Gastroesophageal sphincter (tissue), 4 donors: Measurements from ENCODE around the gene TMEM79. TPM values are rescaled to one million over a fixed set of nuclear protein-coding genes. Genes with fewer than 3 reads are reported as not detected.

ENCODE experiments used
- ATAC-seq: fragments of 150-250 bp; one replicate; pipeline ENCODE4 v1.9.1; 2016; ENCODE audit warnings: mild to moderate bottlenecking, moderate library complexity
- H3K27ac ChIP-seq, 4 donors: fragments of 200-600 bp; sonication (generic) in 3 of 4; 1 replicate in 3 of 4; 2 replicates in 1 of 4; pipeline ENCODE4 v1.5.1; 2016 to 2019
- H3K27me3 ChIP-seq: fragments of 200-600 bp; sonication (generic); one replicate; pipeline ENCODE4 v1.5.1; 2019
- H3K36me3 ChIP-seq, 2 donors: fragments of 200-600 bp; sonication (generic); one replicate each; pipeline ENCODE4 v1.5.1; 2019; ENCODE audit warnings: control low read depth in 1 of 2
- H3K4me1 ChIP-seq, 3 donors: fragments of 200-600 bp; sonication (generic); 1 replicate in 2 of 3; 2 replicates in 1 of 3; pipeline ENCODE4 v1.5.1; 2016 to 2019; ENCODE audit warnings: control low read depth in 2 of 3
- H3K4me3 ChIP-seq, 2 donors: fragments of 200-600 bp; sonication (generic); one replicate each; pipeline ENCODE4 v1.5.1; 2019; ENCODE audit warnings: mild to moderate bottlenecking in 1 of 2, moderate library complexity in 1 of 2
- H3K9me3 ChIP-seq, 3 donors: fragments of 200-600 bp; sonication (generic); one replicate each; pipeline ENCODE4 v1.5.1; 2017 to 2019; ENCODE audit warnings: control low read depth in 2 of 3
- EP300 ChIP-seq: sonication (generic); formaldehyde crosslinking; IDR thresholded peaks from one replicate; pipeline ENCODE4 v1.6.1; 2017; ENCODE audit warnings: antibody characterized with exemption, mild to moderate bottlenecking
- POLR2A ChIP-seq, 2 donors: fragments of 450-650 bp; IDR thresholded peaks; one replicate each; pipeline ENCODE4 v1.6.1; 2017; ENCODE audit warnings: antibody characterized with exemption in 2 of 2, mild to moderate bottlenecking in 2 of 2, moderate library complexity in 1 of 2
- POLR2AphosphoS5 ChIP-seq: sonication (generic); formaldehyde crosslinking; IDR thresholded peaks from one replicate; pipeline ENCODE4 v1.6.1; 2017; ENCODE audit warnings: antibody characterized with exemption
- WGBS, 2 donors: methylation state at CpG; one replicate each; pipeline ENCODE4 v1.1.5; 2018; ENCODE audit warnings: low coverage in 1 of 2; 5-methylcytosine and 5-hydroxymethylcytosine counted together
- total RNA-seq, 4 donors: library from RNA; depleted of rRNA; stranded (reverse); fragments of >200 nt; gene quantifications; one replicate each; pipeline ENCODE4 v1.1.0, GENCODE V29; 2016
- TF ChIP-seq, protein P1 (sequence below), 4 experiments: fragments of 200-600 bp in 2 of 4; fragments of 450-650 bp in 2 of 4; sonication (generic) in 1 of 4; IDR thresholded peaks; one replicate each; pipeline ENCODE4 v1.5.1; 2017 to 2019; ENCODE audit warnings: antibody characterized with exemption in 4 of 4, mild to moderate bottlenecking in 2 of 4, moderate library complexity in 2 of 4

TMEM79 gene
- total RNA-seq, 4 donors from 2014 or later = 1.6 to 4.7 (median 3.2) TPM

DNA sequence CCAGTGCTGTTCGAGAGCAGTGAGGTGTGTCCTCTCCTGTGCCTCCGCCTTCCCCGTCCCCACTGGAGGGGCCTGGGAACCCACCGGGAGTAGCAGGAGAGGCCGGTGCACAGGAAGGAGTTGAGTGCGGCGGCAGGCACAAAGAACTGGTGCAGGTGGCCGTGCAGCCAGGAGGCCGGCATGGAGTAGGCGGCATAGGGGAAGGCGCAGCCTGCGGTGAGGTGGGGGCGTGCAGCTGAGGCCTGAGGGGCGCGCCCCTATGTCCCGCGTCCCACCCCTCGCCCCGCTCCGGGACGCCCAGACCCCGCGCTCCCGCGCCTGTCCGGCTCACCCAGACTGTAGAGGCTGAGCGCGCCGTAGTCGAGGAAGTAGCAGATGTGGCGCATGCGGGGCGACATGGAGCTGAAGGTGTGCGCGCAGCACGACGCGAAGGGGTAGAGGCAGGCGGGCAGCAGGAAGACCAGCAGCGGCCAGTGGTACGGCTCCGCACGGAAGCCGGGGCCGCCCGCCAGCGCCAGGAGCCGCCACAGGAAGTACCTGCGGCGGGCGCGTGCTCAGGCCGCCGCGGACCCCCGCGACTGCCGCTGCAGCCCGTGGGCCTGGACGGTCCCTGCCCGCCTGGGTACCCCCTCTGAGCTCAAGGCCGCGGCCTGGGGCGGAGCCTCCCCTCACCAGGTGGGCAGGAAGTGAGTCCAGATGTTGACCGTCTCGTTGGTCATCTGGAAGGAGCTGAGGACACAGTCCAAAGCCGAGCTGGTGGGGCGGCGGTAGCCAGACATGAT lies 38.5 kb upstream of the TMEM79 start:
- H3K27me3 ChIP-seq = peaks cover 37% of the 10 kb centered on the region
- H3K9me3 ChIP-seq = no peaks in the 10 kb centered on the region
- TF ChIP-seq POLR2A (IDR thresholded peaks at IDR 0.05) = no peak
- no peak for TF ChIP-seq EP300
- no peak for TF ChIP-seq POLR2AphosphoS5
- TF ChIP-seq, protein P1, sequence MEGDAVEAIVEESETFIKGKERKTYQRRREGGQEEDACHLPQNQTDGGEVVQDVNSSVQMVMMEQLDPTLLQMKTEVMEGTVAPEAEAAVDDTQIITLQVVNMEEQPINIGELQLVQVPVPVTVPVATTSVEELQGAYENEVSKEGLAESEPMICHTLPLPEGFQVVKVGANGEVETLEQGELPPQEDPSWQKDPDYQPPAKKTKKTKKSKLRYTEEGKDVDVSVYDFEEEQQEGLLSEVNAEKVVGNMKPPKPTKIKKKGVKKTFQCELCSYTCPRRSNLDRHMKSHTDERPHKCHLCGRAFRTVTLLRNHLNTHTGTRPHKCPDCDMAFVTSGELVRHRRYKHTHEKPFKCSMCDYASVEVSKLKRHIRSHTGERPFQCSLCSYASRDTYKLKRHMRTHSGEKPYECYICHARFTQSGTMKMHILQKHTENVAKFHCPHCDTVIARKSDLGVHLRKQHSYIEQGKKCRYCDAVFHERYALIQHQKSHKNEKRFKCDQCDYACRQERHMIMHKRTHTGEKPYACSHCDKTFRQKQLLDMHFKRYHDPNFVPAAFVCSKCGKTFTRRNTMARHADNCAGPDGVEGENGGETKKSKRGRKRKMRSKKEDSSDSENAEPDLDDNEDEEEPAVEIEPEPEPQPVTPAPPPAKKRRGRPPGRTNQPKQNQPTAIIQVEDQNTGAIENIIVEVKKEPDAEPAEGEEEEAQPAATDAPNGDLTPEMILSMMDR (IDR thresholded peaks at IDR 0.05) = no peak
- WGBS, 2 donors = 5% methylated on average over 46 of the region's 69 CpGs; no CpG with 5 or more reads in 1 of the 2 donors
- peaks cover 0 to 35% (median 20%) of the 10 kb centered on the region in 3 donors for H3K4me1 ChIP-seq
- no peak overlapping the region for H3K27ac ChIP-seq
- ATAC-seq = no peak
- H3K4me3 ChIP-seq = peak overlapping the region in 1 of 2 donors; percentile 30
- peaks cover 0 to 48% of the 10 kb centered on the region in 2 donors for H3K36me3 ChIP-seq

DNA sequence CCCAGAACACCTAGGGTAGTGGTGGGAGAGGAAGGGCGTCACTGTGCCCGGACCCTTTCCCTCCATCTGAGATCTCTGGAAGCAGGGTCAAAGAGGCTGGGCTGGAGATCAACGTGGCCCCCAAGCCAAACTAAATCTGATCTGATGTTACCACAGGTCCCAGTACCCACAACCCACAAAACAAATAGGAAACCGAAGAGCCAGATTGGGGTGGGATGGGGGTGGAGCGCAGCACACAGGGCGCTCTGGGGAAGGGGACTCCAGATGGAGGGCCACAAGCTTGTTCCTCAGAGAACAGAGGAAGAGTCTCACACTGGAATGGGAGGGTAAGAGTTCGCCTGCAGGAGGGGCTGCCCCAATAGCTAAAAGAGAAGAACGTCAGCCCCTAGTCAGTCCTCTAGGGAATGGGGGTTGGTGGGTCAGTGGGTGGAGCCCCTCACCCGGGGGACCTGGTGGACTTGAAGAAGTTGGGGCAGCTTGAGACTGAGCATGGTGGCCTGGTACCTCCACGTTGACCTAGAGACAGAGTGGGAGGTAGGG lies 37.8 kb upstream of the TMEM79 start:
- 39 to 49% methylated on average over 2 to 3 of the region's 10 CpGs for WGBS, 2 donors
- Histone ChIP-seq H3K27me3 (peaks cover 37% of the 10 kb centered on the region), H3K27ac (peak overlapping the region in 1 of 4 donors; percentile 4), H3K36me3 (peaks cover 0 to 48% of the 10 kb centered on the region in 2 donors), H3K4me3 (peak overlapping the region in 1 of 2 donors; percentile 30), H3K4me1 (peaks cover 0 to 35% (median 20%) of the 10 kb centered on the region in 3 donors), H3K9me3 (no peaks in the 10 kb centered on the region)
- TF ChIP-seq POLR2A (IDR thresholded peaks at IDR 0.05) (no peak), POLR2AphosphoS5 (no peak), EP300 (no peak)
- TF ChIP-seq, protein P1 (IDR thresholded peaks at IDR 0.05) = no peak
- no peak for ATAC-seq

DNA sequence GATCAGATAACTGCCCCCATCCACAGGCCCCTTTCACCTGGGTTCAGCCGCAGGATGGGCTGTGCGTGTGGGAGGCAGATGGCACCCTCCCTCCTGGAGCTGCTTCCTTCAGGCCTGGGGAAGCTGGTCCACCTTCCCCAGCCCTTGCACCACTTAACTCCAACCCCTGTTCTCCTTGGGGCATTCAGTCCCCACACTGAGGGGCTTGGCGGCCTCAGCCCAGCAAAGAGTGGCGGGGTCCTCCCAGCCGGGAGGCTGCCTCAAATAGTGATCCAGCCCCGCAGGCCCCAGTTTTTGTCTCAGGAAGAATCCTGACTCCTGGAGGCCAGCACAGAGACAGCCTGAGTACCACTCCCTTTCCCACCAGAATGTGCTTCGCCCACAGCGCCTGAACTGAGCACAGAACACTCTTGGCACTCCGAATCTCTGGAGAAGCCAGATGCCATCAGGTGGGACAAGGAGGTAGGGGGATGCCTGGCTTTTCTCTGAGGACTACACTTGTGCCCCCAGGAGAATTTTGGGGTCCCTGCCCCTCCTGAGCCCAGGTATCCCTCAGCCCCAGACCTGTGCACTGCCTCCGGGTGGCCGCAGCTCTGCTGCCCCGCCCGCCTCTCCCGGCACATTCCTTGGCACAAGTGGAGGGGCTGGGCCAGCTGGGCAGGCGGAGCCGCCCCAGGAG lies 37.2 kb upstream of the TMEM79 start:
- H3K4me3 ChIP-seq = peak overlapping the region in 1 of 2 donors; percentile 6
- H3K36me3 ChIP-seq = peaks cover 0 to 48% of the 10 kb centered on the region in 2 donors
- 44% methylated on average over 5 of the region's 16 CpGs; no CpG with 5 or more reads in 1 of the 2 donors for WGBS, 2 donors
- peaks cover 0 to 35% (median 20%) of the 10 kb centered on the region in 3 donors for H3K4me1 ChIP-seq
- TF ChIP-seq, protein P1 (IDR thresholded peaks at IDR 0.05) = no peak
- TF ChIP-seq POLR2A (IDR thresholded peaks at IDR 0.05) = no peak
- H3K9me3 ChIP-seq = no peaks in the 10 kb centered on the region
- peaks cover 37% of the 10 kb centered on the region for H3K27me3 ChIP-seq
- H3K27ac ChIP-seq = peak overlapping the region in 1 of 4 donors; percentile 4
- peak; percentile 66 for ATAC-seq

DNA sequence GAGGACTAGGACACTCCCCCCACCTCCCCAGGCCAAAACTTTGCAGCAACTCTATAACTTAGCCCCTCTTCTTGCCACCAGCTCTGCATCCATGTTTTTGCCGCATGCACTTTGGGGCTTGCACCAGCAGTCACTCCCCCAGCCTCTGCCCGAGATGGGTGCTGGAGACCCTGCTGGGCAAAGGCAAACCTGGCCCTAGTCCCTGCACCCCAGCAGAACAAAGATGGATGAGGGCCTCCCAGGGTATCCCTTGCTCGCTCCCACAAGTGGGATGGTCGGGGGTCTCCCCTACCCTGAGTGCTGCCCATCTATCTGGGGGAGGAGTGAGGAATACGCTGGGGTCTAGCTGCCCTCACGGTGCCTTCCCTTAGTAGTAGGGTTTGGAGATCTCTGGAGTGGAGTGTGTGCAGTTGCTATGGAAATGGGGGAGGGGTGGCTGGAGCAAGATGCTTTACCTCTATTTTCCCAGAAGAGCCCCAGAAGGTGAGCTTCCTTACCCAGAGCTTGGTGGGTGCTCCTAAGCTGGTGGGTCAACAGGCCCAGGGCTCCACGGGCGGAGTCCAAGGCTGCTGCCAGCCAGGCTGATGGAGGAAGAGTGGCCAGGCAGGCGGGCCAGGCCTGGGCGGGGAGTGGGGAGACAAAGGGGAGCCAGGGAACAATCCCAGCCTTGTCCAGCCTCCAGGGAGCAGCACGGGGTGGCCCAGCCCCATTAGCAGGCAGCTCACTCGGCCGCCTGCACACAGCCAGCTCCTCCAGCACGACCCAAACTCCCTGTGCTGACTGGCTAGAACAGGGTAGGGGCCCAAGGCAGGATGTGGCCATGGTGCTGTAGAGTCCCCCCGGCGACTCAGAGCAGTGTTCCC lies 36.4 kb upstream of the TMEM79 start, which contains the start of gene PAQR6:
TSS of gene PAQR6 (minus strand) at position 597 of the 863 bp plus-strand sequence. CDS start 1,325 bp downstream, outside the sequence.
- Histone ChIP-seq H3K27ac (peak within 1 kb of the TSS in 2 of 4 donors; percentile 4 to 20), H3K9me3 (no peaks in the 10 kb centered on the region), H3K4me1 (peaks cover 0 to 35% (median 20%) of the 10 kb centered on the region in 3 donors), H3K4me3 (peak within 1 kb of the TSS in 1 of 2 donors; percentile 6), H3K36me3 (peaks cover 0 to 48% of the 10 kb centered on the region in 2 donors), H3K27me3 (peaks cover 37% of the 10 kb centered on the region)
- peak; percentile 17 for ATAC-seq
- WGBS, 2 donors = 40% methylated on average over 1 of the region's 16 CpGs; no CpG with 5 or more reads in 1 of the 2 donors
- TF ChIP-seq, protein P1 (IDR thresholded peaks at IDR 0.05) = no peak
- TF ChIP-seq POLR2A (IDR thresholded peaks at IDR 0.05) (no peak), EP300 (no peak), POLR2AphosphoS5 (no peak)
